Measurements from ENCODE around the gene TTLL13.

The TTLL13 gene

DNA sequence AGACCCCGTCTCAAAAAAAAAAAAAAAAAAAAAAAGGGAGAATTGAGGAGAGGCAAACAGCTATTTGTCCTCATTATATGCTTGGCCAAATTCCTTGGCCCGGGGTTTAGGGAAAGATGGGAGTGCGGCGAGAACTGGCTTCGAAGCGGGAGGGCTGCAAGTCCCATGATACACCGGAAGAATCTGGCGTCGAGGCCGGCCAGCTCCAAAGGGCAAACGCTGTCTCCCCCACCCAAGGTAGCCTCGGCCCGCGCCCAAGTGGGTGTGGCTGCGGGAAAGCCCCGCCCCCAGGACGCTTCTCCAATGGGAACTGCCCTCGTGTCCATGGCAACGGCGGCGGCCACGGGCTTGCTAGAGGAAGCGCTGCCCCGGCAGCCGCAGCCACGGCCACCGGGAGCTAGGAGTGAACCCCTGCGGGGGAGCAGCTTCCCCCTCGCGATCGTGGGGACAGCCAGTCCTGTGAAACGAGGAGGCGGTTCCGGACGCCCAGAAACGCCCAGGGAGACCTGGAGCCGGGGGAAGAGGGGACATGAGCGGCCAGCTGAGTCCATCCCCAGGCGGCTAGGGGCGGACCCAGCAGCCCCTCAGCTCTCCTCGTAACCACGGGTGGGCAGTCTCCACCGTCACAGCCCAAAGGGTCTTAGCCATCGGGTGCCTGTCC is at the start of gene TTLL13:
Gene TTLL13 (plus strand): TSS at position 354 of the 661 bp plus-strand sequence. CDS start 1,075 bp downstream, outside the sequence.
- peak; percentile 86 for DNase-seq

- no peak for DNase-seq
These were observed 48.7 kb upstream of the TTLL13 start for GRCh38 chr15:90200534-90201129.

- peak; percentile 63 for DNase-seq
These were observed 48.0 kb upstream of the TTLL13 start, which contains the start of gene SEMA4B for GRCh38 chr15:90201130-90201943. Gene SEMA4B (plus strand): TSS chr15:90201330. CDS start chr15:90201579, 249 bp downstream.

DNA sequence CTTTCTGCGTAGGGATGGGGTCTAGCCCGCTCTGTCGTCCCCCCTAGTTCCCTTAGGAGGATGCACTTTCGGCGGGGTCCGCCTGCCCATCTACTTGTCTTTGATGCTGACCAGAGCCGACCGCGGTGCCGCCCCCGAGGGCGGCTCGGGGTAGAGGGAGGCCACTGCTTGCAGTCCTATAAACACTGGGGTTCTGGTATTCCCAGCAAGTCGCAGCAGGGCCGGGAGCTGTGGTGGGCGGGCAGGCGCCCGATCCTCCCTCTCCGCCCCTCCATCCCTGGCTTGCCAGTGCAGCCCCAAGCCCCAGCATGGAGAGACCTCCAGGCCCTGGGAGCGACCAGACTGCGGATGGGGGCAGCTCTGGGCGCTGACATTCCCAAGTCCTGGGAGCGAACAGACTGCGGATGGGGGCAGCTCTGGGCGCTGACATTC is 47.4 kb upstream of the TTLL13 start:
- DNase-seq: no peak

DNA sequence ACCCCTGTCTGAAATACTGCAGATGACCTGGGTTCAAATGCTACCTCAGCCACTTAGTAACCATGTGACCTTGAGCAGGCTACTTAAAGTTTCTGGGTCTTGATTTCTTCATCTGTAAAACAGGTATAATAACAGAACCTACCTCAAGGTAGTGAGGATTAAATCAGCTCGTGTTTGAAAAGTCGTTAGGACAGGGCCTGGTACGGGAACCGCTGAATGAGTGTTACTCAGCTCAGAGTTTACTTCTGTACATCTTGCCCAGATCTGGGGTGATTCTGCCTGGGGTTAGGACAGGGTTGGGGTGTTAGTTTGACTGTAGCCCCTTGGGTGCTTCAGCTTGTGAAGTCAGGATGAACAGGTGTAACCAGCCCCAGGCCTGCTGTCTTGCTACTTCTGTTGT is 46.4 kb upstream of the TTLL13 start:
- no peak for DNase-seq

GRCh38 chr15:90203473-90203872 is 45.9 kb upstream of the TTLL13 start:
- DNase-seq: no peak

DNA sequence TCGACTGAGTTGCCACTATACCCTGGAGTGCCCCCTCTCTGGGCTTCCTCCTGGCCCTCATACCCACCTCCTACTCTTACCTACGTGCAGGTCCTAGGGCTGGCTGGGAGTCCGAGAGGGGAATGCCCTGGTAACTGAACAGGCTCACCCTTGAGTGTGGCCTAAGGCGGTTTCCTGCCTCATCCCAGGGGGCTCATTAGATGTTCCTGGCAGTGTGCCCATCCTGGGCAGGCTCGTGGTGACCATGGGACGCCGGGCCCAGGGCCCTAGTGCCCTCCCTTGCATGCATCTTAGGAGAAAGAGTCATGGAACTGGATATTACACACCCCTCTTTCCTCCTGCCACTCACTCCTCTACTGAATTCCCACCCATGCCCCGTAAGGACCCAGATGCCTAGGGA is 45.4 kb upstream of the TTLL13 start:
- DNase-seq: no peak

DNA sequence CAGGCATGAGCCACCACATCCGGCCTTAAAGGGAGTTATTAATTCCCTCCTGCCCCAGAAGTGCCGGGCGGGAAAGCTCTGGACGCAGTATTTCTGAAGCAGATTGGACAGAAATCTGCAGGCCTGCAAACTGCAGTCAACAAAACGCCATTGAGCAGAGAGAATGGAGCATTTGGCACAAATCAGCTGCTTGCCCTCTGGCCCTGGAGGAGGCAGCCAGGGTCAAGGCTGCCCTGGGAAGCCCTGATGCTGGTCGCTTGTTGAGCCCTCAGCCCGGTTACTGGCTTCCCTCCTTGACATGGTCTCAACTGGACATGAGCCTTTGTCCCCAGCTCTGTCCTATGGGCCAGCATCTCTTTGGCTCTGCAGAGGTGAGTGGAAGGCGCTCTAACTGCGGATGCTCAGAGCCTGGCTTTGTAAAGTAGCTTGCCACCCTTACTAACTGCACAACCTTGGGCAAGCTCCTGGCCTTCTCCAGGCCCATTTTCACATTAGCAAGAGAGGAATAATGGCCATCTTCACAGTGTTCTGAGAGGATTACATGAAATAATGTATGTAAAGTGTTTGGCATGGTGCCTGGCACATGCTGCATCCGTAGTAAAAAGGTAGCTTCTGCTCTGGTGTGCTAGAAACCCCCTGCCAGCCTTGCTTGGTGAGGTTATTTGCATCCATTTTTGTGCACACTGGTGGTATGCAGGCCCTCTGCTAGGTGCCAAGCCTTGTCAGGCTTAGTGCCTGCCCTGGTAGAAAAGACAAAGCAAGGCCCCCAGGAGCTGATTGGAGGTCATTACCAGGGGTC is 44.1 kb upstream of the TTLL13 start:
- DNase-seq: no peak

DNA sequence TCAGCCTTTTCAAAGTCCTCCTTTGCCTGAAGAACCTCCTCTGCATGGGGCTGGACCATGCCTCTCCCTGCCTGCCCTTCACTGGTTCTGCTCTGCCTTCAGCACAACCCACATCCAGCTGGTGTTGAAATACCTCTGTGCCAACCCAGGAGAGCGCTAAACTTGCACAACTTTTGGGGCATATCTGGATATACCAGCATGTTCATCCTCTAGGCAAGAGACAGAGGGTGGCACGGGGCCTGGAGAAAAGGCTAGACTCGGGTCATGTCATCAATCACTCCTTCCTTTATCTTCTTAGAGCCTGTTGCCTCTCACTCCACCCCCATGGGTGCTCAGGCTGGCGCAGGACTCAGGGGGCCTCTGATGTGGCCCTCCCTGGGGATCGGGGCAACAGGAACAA is 43.5 kb upstream of the TTLL13 start:
- DNase-seq: no peak

GRCh38 chr15:90207252-90207651 is 42.1 kb upstream of the TTLL13 start:
- no peak for DNase-seq

DNA sequence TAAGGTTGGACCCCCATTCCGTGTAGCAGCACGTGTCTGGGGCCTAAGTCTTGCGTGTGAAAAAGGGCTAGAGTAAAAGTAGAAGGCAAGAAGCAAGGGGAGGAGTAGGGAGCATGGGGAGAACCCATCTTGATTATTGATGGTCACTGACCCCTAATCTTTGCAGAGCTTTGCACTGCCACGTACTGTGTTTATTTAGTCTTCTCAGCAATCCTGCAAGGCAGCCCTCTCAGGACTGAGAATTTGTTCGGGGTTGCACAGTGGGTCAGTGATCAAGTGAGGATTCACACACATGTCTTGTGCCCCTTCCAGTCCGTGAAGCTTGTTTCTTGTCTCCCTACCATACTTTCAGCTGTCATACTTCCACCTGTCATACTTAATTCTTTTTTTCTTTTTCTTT is 41.0 kb upstream of the TTLL13 start:
- no peak for DNase-seq

DNA sequence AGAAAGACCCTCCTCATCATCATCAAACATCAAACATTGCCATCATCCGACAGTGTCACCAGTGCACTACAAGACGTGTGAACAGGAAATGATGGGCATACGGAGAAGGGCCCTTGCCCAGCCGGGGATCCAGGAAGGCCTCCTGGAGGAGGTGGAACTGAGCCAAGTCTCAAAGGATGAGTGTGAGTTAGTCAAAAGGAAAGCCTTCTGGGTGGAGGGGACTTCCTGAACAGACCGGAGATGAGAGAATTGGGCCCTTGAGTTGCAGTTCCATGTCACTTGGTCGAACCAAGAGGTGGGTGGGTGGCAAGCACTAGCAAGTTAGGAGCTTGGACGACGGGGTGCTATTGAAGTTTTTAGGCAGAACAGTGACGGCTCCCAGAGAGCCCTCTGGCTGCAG is 39.8 kb upstream of the TTLL13 start:
- DNase-seq: peak; percentile 31

DNA sequence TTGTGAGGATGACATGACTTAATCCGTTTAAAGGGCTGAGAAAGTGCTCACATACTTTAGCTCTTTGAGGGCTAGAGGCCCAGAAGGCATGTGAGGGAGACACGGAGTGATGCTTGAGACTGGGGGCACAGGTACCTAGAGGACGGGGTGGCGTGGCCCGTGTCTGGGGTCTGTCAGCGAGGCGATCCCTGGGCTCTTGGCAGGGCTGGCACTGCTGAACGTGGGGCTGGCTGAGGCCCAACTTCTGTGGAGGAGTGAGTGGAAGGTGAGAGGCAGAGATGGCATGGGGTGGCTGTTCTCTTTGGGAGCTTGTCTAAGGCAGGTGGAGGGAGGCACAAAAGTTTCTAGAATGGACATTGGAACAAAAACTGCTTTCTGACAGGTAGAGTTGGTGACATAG is 38.8 kb upstream of the TTLL13 start:
- DNase-seq: no peak

DNA sequence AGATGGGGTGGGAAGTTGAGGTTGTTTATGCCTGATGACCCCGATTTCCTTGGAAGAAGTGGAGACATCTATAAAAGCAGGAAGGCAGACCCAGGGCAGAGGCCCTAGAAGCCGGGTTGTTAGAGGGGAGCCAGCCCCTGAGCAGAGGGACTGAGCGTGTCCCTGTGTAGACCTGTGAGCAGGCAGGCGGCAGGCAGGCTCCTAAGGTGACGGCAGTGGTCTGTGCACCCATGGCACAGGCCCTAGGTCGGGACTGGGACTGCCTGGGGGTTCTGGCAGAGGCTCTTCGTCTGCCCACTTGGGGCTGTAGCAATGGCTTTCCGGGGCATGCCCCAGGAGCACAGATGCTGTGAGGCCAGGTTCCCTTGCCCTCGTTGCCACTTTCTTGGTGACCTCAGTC is 38.3 kb upstream of the TTLL13 start:
- no peak for DNase-seq

- peak; percentile 77 for DNase-seq
These were observed 37.8 kb upstream of the TTLL13 start for GRCh38 chr15:90211440-90212143.

GRCh38 chr15:90212221-90213098 is 36.9 kb upstream of the TTLL13 start:
- no peak for DNase-seq

DNA sequence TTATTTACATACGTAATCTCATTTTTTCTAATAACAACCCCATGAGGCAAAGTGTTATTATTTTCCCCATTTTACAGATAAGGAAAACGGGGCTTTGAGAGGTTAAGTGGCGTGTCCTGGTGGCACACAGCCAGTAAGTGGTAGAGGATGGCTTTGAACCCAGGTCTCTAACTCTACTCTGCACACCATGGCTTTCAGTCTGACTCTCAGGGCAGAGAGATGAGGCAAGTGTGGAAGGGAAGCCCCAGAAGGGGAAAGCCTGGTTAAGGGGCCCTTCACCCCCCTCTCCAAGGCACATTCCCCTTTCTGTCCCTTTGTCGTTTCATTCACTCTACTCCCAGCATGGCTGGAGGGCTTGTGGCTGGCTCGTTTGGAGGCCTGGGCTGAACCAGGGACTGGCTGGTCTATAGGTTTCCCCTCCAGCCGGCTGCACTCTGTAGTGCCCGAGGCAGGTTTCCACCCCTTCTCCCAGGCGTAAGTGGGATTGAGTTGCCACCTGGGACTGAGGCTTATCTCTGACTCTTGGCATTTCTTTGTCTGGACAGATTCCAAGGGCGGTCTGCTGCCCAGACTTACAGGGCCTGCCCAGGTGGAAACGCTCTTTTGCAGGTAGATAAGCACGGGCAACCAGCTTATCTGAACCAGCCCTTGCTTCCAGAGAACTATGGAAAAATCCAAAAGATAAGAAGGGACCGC is 36.1 kb upstream of the TTLL13 start:
- no peak for DNase-seq

DNA sequence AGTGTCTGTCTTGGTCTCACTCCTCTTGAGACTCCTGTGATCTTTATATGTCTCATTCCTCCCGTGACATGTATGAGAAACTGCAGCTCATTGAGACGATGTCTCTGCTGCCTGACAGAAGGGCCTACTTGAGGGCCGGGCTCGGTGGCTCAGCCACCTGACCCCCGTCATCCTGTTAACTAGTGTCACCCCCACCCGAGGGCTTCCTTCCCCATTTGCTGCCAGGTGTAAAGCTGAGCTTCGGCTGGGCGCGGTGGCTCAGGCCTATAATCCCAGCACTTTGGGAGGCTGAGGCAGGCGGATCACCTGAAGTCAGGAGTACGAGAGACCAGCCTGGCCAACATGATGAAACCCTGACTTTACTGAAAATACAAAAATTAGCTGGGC is 35.5 kb upstream of the TTLL13 start:
- no peak for DNase-seq

- DNase-seq: no peak
These were observed 34.7 kb upstream of the TTLL13 start for GRCh38 chr15:90214553-90215196.

All from fibroblast of skin of right biceps (primary cell).